GM12878 (cell line): ENCODE data around the gene SPAG9.

Experiments
- ATF3 ChIP-seq: IDR thresholded peaks from 2 replicates; pipeline ENCODE4 v1.6.1; 2011; ENCODE audit warnings: low read depth, mild to moderate bottlenecking, low read length, moderate library complexity, borderline replicate concordance; ENCODE audit errors: extremely low read depth
- CTCF ChIP-seq, 3 experiments: IDR thresholded peaks in 2 of 3; conservative IDR thresholded peaks in 1 of 3; 2 replicates each; pipeline ENCODE4 v1.5.1; 2011; ENCODE audit warnings: low read depth in 3 of 3, low read length in 3 of 3, mild to moderate bottlenecking in 3 of 3, control low read depth in 2 of 3, moderate library complexity in 2 of 3, inconsistent platforms in 1 of 3, mixed read lengths in 1 of 3; ENCODE audit not compliant: control insufficient read depth in 2 of 3, insufficient read depth in 1 of 3; ENCODE audit errors: extremely low read depth in 1 of 3
- EZH2 ChIP-seq: IDR thresholded peaks from 2 replicates; pipeline ENCODE4 v1.6.1; 2012; ENCODE audit warnings: low read depth, mild to moderate bottlenecking, control low read depth, inconsistent platforms, low read length, borderline replicate concordance; ENCODE audit not compliant: control insufficient read depth
- NBN ChIP-seq: fragments of 450-650 bp; IDR thresholded peaks from 2 replicates; pipeline ENCODE4 v1.6.1; 2016
- POLR2A ChIP-seq: IDR thresholded peaks from 2 replicates; pipeline ENCODE4 v1.6.1; 2011; ENCODE audit warnings: low read depth, mild to moderate bottlenecking, low read length
- POLR2AphosphoS5 ChIP-seq: IDR thresholded peaks from 2 replicates; pipeline ENCODE4 v1.6.1; 2011; ENCODE audit warnings: mild to moderate bottlenecking, low read length, inconsistent platforms
- REST ChIP-seq: IDR thresholded peaks from 2 replicates; pipeline ENCODE4 v1.6.1; 2012; ENCODE audit warnings: mild to moderate bottlenecking, low read depth, low read length
- SMC3 ChIP-seq: IDR thresholded peaks from 2 replicates; pipeline ENCODE4 v1.6.1; 2011; ENCODE audit warnings: low read length, improper control_type of control experiment, borderline replicate concordance
- TCF12 ChIP-seq: IDR thresholded peaks from 2 replicates; pipeline ENCODE4 v1.6.1; 2011; ENCODE audit warnings: low read depth, mild to moderate bottlenecking, low read length

GRCh38 chr17:51165680-51166197 is 45.1 kb upstream of the SPAG9 start:
- TF ChIP-seq EZH2 (no peak), CTCF (IDR thresholded peaks at IDR 0.05 in 2 of 3, conservative IDR thresholded peaks at IDR 0.05 in 1 of 3; ENCODE audit: control insufficient read depth in 2 of 3, extremely low read depth in 1 of 3, insufficient read depth in 1 of 3, low read depth in 3 of 3, low read length in 3 of 3) (no peak), POLR2AphosphoS5 (0 out of 2 replicates have a peak, but pooled peaks have one; percentile 90), ATF3 (no peak), POLR2A (no peak; the same call in 1 of the 2 replicates), NBN (no peak; the same call in 1 of the 2 replicates), SMC3 (no peak), TCF12 (no peak), REST (no peak)
